Measurements from ENCODE around the gene TMEM94.
A peak's percentile ranks its signal among the peaks of the same experiment; 100 is the strongest.

The TMEM94 gene

GRCh38 chr17:75542229-75542628, 85.8 kb downstream of the TMEM94 start:
- TF ChIP-seq Cebpa-rat (IDR thresholded peaks at IDR 0.05): no peak
- H3K36me3 ChIP-seq: peaks cover 0 to 9% (median 0%) of the 10 kb centered on the region in 11 experiments; a peak in 3 of 22 replicates

DNA sequence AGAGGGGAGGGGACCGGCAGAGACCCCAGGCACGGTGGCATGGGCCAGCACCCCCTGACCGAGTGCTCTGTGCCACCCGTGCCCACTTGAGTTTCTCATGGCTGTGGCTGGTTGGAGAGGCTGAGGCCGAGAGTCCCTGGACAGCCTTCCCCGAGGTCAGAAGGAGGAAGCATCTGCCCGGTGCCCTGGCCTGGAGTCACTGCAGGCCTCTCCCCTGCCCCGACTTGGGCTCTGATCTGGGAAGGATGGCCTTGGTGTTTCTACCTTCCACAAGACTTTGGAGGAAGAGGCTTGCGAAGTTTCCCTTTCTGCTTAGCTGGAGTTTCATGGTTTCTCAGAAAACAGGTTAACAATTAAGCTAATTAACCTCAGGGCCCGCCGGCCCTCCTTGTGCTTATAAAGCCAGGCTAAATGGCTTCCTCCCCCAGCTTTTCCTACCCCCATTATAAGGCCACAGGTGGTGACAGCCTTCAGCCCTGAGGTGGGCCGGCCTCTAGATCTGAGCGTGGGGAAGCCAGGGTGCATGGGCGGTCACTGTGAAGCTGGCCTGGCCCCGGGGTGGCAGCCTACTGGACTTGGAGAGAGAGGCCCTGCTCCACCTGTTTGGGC, 86.4 kb downstream of the TMEM94 start:
- Histone ChIP-seq H3K4me3 (no peak overlapping the region), H3K27me3 (no peaks in the 10 kb centered on the region), H3K9ac (no peak overlapping the region; a peak in 1 of 22 replicates), H3K36me3 (peaks cover 0 to 9% (median 0%) of the 10 kb centered on the region in 11 experiments; a peak in 3 of 22 replicates), H3K4me2 (no peak overlapping the region), H3K27ac (0 out of 22 replicates have a peak overlapping the region, but pooled peaks of 1 of the 11 experiments have one; percentile 22), H3K9me3 (replicated peaks in 1 of 11) (no peaks in the 10 kb centered on the region), H3K4me1 (peaks cover 0 to 31% (median 13%) of the 10 kb centered on the region in 10 experiments; a peak in 13 of 20 replicates), H4K20me1 (peaks cover 0 to 29% (median 0%) of the 10 kb centered on the region in 11 experiments; a peak in 4 of 22 replicates)
- no peak for TF ChIP-seq Cebpa-rat (IDR thresholded peaks at IDR 0.05)

More at GRCh38 chr17:75542229-75542628, 85.8 kb downstream of the TMEM94 start:
- Histone ChIP-seq H3K4me2 (no peak overlapping the region), H3K9me3 (replicated peaks in 1 of 11) (no peaks in the 10 kb centered on the region), H3K9ac (no peak overlapping the region), H4K20me1 (peaks cover 0 to 29% (median 0%) of the 10 kb centered on the region in 11 experiments; a peak in 4 of 22 replicates), H3K4me3 (no peak overlapping the region), H3K4me1 (peaks cover 0 to 31% (median 13%) of the 10 kb centered on the region in 10 experiments; a peak in 13 of 20 replicates), H3K27ac (no peak overlapping the region), H3K27me3 (no peaks in the 10 kb centered on the region)

DNA sequence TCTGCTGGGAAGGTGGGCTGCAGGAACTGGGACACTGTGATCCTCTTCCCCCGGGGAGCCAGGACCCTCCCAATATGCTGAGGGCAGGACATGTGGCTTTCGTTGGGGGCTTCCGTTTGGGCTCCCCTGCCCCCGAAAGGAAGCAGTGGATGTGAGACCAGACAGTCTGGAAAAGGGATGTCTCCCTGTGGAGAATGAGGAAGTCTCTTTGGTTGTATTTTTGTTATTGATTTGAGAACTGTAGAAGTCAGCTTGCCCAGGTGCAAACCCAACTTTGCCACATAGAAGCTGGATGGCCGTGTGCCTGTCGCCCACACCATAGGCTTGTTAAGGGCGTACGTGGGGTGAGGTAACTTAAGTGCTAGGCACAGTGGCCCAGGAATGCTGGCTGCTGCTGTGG, 87.8 kb downstream of the TMEM94 start:
- peaks cover 0 to 36% (median 16%) of the 10 kb centered on the region in 10 experiments; a peak in 17 of 20 replicates for H3K4me1 ChIP-seq
- H3K27ac ChIP-seq: no peak overlapping the region
- peak overlapping the region in 1 of 11 experiments; percentile 35; a peak in 1 of 22 replicates for H3K9ac ChIP-seq
- H3K36me3 ChIP-seq: peaks cover 0 to 10% (median 0%) of the 10 kb centered on the region in 11 experiments; a peak in 4 of 22 replicates
- peaks cover 0 to 29% (median 0%) of the 10 kb centered on the region in 11 experiments; a peak in 4 of 22 replicates for H4K20me1 ChIP-seq
- TF ChIP-seq Cebpa-rat (IDR thresholded peaks at IDR 0.05): no peak
- no peaks in the 10 kb centered on the region for H3K27me3 ChIP-seq
- H3K4me3 ChIP-seq: no peak overlapping the region
- H3K4me2 ChIP-seq: peak overlapping the region in 4 of 11 experiments; percentile 20 to 37 (median 34); a peak in 7 of 22 replicates
- no peaks in the 10 kb centered on the region for H3K9me3 ChIP-seq (replicated peaks in 1 of 11)

DNA sequence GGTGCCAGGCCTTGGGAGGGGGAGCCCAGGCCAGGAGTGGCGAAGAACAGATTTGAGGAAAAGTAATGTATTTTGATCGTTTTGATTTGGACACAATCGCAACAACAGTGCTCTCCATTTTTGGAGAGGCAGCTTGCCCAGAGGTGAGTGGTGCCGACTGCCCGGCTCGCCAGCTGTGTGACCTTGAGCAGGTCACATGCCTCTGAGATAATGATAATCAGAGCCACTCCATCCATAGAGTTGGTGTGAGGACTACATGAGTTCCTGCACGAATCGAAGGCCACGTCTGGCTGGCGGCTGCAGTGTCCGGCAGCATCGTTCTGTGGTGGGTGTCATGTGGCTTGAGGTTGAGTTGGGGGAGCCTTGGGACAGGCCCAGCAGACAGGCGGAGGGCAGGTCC, 89.7 kb downstream of the TMEM94 start:
- no peak for TF ChIP-seq Cebpa-rat (IDR thresholded peaks at IDR 0.05)
- peaks cover 0 to 27% (median 0%) of the 10 kb centered on the region in 11 experiments; a peak in 4 of 22 replicates for H4K20me1 ChIP-seq
- H3K4me2 ChIP-seq: no peak overlapping the region
- H3K27ac ChIP-seq: no peak overlapping the region
- peaks cover 0 to 10% (median 0%) of the 10 kb centered on the region in 11 experiments; a peak in 3 of 22 replicates for H3K36me3 ChIP-seq
- H3K4me1 ChIP-seq: peaks cover 0 to 23% (median 13%) of the 10 kb centered on the region in 10 experiments; a peak in 15 of 20 replicates
- no peaks in the 10 kb centered on the region for H3K27me3 ChIP-seq
- no peak overlapping the region for H3K9ac ChIP-seq
- no peak overlapping the region for H3K4me3 ChIP-seq
- H3K9me3 ChIP-seq (replicated peaks in 1 of 11): no peaks in the 10 kb centered on the region

DNA sequence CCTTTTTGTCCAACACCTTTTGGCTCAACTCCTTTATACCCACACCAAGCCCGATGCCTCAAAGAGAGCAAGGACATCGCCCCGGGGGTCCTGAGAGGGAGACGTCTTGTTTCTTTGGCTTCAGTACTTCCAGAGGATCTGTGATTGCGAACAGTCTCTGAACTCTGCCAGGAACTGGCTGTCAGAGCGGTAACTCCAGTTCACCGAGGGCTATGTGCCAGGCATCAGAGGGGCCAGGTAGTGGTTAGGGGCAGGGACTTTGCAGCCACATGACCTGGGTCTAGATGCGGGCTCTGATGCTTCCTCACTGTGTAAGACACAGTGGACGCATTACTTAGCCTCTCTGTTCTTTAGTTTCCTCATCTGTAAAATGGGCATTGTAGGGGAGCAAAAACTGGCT, 90.7 kb downstream of the TMEM94 start:
- peaks cover 0 to 21% (median 12%) of the 10 kb centered on the region in 10 experiments; a peak in 15 of 20 replicates for H3K4me1 ChIP-seq
- no peak for TF ChIP-seq Cebpa-rat (IDR thresholded peaks at IDR 0.05)
- H3K9ac ChIP-seq: no peak overlapping the region
- peaks cover 0 to 10% (median 0%) of the 10 kb centered on the region in 11 experiments; a peak in 3 of 22 replicates for H3K36me3 ChIP-seq
- no peak overlapping the region for H3K27ac ChIP-seq
- H3K9me3 ChIP-seq (replicated peaks in 1 of 11): no peaks in the 10 kb centered on the region
- H4K20me1 ChIP-seq: peaks cover 0 to 27% (median 0%) of the 10 kb centered on the region in 11 experiments; a peak in 3 of 22 replicates
- no peak overlapping the region for H3K4me3 ChIP-seq
- no peaks in the 10 kb centered on the region for H3K27me3 ChIP-seq
- H3K4me2 ChIP-seq: no peak overlapping the region

DNA sequence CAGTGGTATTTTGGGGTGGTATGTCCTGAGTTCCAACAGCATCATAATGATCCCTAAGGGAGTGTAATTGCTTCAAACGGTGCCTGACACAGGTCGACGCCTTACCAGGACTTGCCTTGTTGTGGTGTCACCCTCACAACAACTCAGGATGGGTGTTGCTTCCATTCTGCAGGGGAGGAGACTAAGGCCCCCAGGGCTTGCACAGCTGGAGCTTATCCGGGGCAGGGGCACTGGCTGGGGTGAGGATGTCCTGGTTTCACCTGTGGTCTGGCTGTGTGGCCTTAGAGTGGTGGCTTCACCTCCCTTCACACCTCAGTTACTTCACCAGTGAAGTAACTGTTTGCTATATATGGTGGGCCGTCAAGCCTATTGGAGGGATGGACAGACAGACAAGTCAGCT, 92.4 kb downstream of the TMEM94 start:
- Histone ChIP-seq H3K4me1 (peaks cover 0 to 27% (median 10%) of the 10 kb centered on the region in 10 experiments; a peak in 15 of 20 replicates), H3K9ac (no peak overlapping the region), H3K9me3 (replicated peaks in 1 of 11) (no peaks in the 10 kb centered on the region), H4K20me1 (peaks cover 0 to 19% (median 0%) of the 10 kb centered on the region in 11 experiments; a peak in 3 of 22 replicates), H3K4me2 (peak overlapping the region in 1 of 11 experiments; percentile 12; a peak in 1 of 22 replicates), H3K27ac (no peak overlapping the region), H3K4me3 (no peak overlapping the region), H3K36me3 (peaks cover 0 to 6% (median 0%) of the 10 kb centered on the region in 11 experiments; a peak in 3 of 22 replicates), H3K27me3 (no peaks in the 10 kb centered on the region)
- TF ChIP-seq Cebpa-rat (IDR thresholded peaks at IDR 0.05): no peak
